Measurements from ENCODE around the gene ZNF219. TPM values are rescaled to one million over a fixed set of nuclear protein-coding genes. Genes with fewer than 3 reads are reported as not detected.

ZNF219 gene
- total RNA-seq (11.2 TPM), polyA plus RNA-seq (21.9 TPM)
- long read RNA-seq, donor 1: 0 reads
- long read RNA-seq, donor 2: 0 reads
- long read RNA-seq, donor 3, partial matches to known transcripts: 5 of 12 reads
- long read RNA-seq, donor 3, other reads (novel, unspliced or antisense): 0 of 12 reads
- long read RNA-seq, donor 4, partial matches to known transcripts: 0 of 5 reads
- long read RNA-seq, donor 4, other reads (novel, unspliced or antisense): 0 of 5 reads
- long read RNA-seq, donor 5, partial matches to known transcripts: 6 of 10 reads
- long read RNA-seq, donor 5, other reads (novel, unspliced or antisense): 0 of 10 reads
- long read RNA-seq, donor 6, partial matches to known transcripts: 0 of 2 reads
- long read RNA-seq, donor 6, other reads (novel, unspliced or antisense): 0 of 2 reads
- long read RNA-seq, donor 7, partial matches to known transcripts: 0 of 3 reads
- long read RNA-seq, donor 7, other reads (novel, unspliced or antisense): 0 of 3 reads
- long read RNA-seq, donor 8, partial matches to known transcripts: 8 of 11 reads
- long read RNA-seq, donor 8, other reads (novel, unspliced or antisense): 0 of 11 reads
- long read RNA-seq, donor 9: 0 reads
- long read RNA-seq, donor 10, partial matches to known transcripts: 5 of 9 reads
- long read RNA-seq, donor 10, other reads (novel, unspliced or antisense): 0 of 9 reads

DNA sequence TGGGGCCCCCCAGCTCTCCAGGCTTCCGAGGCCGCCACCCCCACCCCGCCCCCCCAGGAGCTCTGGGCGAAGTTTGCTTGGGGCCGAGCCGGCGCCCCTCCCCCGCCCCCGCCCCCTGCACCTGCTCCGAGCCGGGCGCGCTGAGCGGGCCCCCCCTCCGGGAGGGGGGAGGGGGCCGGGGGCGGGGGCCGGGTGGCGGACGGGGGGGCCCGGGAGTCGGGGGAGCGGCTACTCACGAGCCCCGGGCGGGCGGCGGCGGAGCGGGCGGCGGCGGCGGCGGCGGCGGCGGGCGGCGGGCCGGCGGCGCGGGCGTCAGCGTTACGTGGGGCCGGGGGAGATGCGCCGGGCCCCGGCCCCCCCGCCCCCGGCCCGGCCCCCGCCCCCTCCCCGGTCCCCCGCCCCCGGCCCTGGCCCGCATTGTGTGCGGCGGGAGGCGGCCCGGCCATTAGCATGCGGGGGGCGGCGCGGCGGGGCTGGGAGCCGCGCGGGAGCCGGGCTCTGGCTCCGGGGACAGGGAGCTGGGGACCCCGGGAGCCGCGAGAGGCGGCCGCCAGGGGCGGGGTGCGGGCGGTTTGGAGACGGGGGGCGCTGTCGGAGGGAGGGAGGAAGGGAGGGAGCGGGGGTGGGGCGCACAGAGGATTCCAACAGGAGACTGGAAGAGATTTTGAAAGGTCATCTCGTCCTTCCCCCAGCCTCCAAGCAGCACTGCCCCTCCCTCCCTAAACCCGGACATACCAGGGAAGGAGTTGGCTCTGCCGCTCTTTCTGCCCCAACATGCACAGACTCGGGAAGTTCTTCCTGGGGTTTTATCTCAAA, at the start of gene ZNF219:
ZNF219 (minus strand) TSS at position 580 of the 816 bp plus-strand sequence. CDS start 5,064 bp downstream, outside the sequence.
- Histone ChIP-seq H3K36me3 (ENCODE audit: control insufficient read depth in 2 of 2, insufficient read depth in 2 of 2, low read length in 1 of 2) (peaks cover 0 to 1% of the 10 kb centered on the region in 2 donors), H3K4me3 (ENCODE audit: low read length in 2 of 2) (peak within 1 kb of the TSS; percentile 67 to 75), H3K27ac (ENCODE audit: low read depth in 1 of 2, low read length in 1 of 2) (peak within 1 kb of the TSS; percentile 86 to 97), H3K9me3 (ENCODE audit: control insufficient read depth in 2 of 2, insufficient read depth in 1 of 2, low read length in 1 of 2) (peaks cover 0 to under 1% of the 10 kb centered on the region in 2 donors), H3K27me3 (ENCODE audit: control insufficient read depth in 2 of 2, insufficient read depth in 1 of 2, low read length in 1 of 2) (no peaks in the 10 kb centered on the region), H3K4me1 (ENCODE audit: control insufficient read depth in 2 of 2, insufficient read depth in 2 of 2, low read length in 2 of 2) (peaks cover 33 to 71% of the 10 kb centered on the region in 2 donors)
- 1% methylated on average over 88 of the region's 90 CpGs for WGBS
- DNase-seq (ENCODE audit: low read depth in 6 of 9, low spot score in 9 of 9): peak in 6 of 9 donors; percentile 48 to 88 (median 72)

DNA sequence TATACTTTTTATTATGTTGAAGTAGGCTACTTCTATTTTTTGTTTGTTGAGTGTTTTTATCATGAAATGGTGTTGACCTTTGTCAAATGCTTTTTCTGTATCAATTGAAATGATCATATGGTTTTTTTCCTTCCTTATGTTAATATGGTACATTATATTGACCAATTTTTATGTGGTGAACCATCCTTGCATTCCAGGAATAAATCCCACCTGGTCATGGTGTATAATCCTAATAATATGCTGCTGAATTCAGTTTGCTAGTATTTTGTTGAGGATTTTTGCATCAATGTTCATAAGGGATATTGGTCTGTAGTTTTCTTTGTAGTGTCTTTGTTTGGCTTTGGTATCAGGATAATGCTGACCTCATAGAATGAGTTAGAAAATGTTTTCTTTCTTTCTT, 47.0 kb upstream of the ZNF219 start:
- no peak overlapping the region for H3K27ac ChIP-seq (ENCODE audit: low read depth in 1 of 2, low read length in 1 of 2)
- H3K4me3 ChIP-seq (ENCODE audit: low read length in 2 of 2): no peak overlapping the region
- H3K9me3 ChIP-seq (ENCODE audit: control insufficient read depth in 2 of 2, insufficient read depth in 1 of 2, low read length in 1 of 2): peaks cover 0 to 3% of the 10 kb centered on the region in 2 donors
- no peaks in the 10 kb centered on the region for H3K36me3 ChIP-seq (ENCODE audit: control insufficient read depth in 2 of 2, insufficient read depth in 2 of 2, low read length in 1 of 2)
- no peaks in the 10 kb centered on the region for H3K4me1 ChIP-seq (ENCODE audit: control insufficient read depth in 2 of 2, insufficient read depth in 2 of 2, low read length in 2 of 2)
- DNase-seq (ENCODE audit: low read depth in 6 of 9, low spot score in 9 of 9): no peak
- no peaks in the 10 kb centered on the region for H3K27me3 ChIP-seq (ENCODE audit: control insufficient read depth in 2 of 2, insufficient read depth in 1 of 2, low read length in 1 of 2)

DNA sequence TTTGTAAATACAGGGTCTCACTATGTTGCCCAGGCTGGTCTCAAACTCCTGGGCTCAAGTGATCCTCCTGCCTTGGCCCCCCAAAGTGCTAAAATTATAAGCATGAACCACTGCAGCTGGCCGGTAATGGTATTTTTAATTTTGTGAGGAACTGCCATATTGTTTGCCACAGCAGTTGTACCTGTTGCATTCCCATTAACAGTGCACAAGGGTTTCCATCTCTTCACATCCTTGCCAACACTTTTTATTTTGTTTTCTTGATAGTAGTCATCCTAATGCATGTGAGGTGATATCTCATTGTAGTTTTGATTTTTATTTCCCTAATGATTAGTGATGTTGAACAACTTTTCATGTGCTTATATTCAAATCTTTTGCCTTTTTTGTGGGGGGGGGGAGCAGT, 43.9 kb upstream of the ZNF219 start:
- Histone ChIP-seq H3K4me3 (ENCODE audit: low read length in 2 of 2) (no peak overlapping the region), H3K9me3 (ENCODE audit: control insufficient read depth in 2 of 2, insufficient read depth in 1 of 2, low read length in 1 of 2) (peaks cover 0 to 3% of the 10 kb centered on the region in 2 donors), H3K4me1 (ENCODE audit: control insufficient read depth in 2 of 2, insufficient read depth in 2 of 2, low read length in 2 of 2) (no peaks in the 10 kb centered on the region), H3K27ac (ENCODE audit: low read depth in 1 of 2, low read length in 1 of 2) (no peak overlapping the region), H3K27me3 (ENCODE audit: control insufficient read depth in 2 of 2, insufficient read depth in 1 of 2, low read length in 1 of 2) (no peaks in the 10 kb centered on the region), H3K36me3 (ENCODE audit: control insufficient read depth in 2 of 2, insufficient read depth in 2 of 2, low read length in 1 of 2) (no peaks in the 10 kb centered on the region)
- DNase-seq (ENCODE audit: low read depth in 6 of 9, low spot score in 9 of 9): no peak
- 98% methylated on average over 1 of the region's 1 CpG for WGBS

DNA sequence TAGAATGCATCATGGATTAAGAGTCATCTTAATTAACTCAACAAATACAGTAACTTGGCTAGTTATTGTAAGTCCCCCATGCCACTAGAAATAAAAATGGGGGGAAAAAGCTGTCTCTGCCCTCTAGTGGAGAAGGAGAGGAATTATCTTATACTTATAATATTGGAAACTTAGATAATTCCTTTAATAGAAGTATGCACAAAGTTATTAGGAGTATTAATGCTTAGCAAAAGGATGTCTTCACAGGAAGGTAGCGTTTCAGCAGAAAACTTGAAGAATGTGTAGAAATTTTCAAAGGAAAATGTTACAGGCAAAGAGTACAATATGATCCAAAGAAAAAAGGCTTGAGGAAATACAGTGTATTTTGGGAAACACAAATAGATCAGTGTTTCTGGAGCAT, 37.6 kb upstream of the ZNF219 start:
- H3K36me3 ChIP-seq (ENCODE audit: control insufficient read depth in 2 of 2, insufficient read depth in 2 of 2, low read length in 1 of 2): no peaks in the 10 kb centered on the region
- no peak overlapping the region for H3K4me3 ChIP-seq (ENCODE audit: low read length in 2 of 2)
- 24% methylated on average over 1 of the region's 1 CpG for WGBS
- H3K4me1 ChIP-seq (ENCODE audit: control insufficient read depth in 2 of 2, insufficient read depth in 2 of 2, low read length in 2 of 2): no peaks in the 10 kb centered on the region
- DNase-seq (ENCODE audit: low read depth in 6 of 9, low spot score in 9 of 9): peak in 1 of 9 donors; percentile 7
- no peaks in the 10 kb centered on the region for H3K9me3 ChIP-seq (ENCODE audit: control insufficient read depth in 2 of 2, insufficient read depth in 1 of 2, low read length in 1 of 2)
- H3K27ac ChIP-seq (ENCODE audit: low read depth in 1 of 2, low read length in 1 of 2): no peak overlapping the region
- H3K27me3 ChIP-seq (ENCODE audit: control insufficient read depth in 2 of 2, insufficient read depth in 1 of 2, low read length in 1 of 2): no peaks in the 10 kb centered on the region

DNA sequence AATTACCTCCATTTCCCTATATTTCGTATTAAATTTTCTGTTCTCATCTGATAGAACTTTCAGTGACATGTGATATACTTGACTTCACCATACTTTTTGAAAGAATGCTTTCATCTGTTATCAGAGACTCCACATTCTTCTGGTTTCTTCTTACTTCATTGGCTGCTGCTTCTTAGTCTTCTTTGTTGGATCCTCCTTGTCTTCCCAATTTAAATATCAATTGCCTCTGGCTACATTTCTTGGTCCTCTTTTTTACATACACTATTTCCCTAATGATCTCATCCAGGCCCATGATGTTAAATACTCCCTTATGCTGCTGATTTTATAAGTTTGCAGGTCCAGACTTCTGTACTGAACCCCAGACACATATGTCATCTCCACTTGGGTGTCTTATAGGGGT, 35.4 kb upstream of the ZNF219 start:
- DNase-seq (ENCODE audit: low read depth in 6 of 9, low spot score in 9 of 9): no peak
- no peaks in the 10 kb centered on the region for H3K4me1 ChIP-seq (ENCODE audit: control insufficient read depth in 2 of 2, insufficient read depth in 2 of 2, low read length in 2 of 2)
- no peak overlapping the region for H3K4me3 ChIP-seq (ENCODE audit: low read length in 2 of 2)
- WGBS: 93% methylated on average over 1 of the region's 1 CpG
- no peaks in the 10 kb centered on the region for H3K27me3 ChIP-seq (ENCODE audit: control insufficient read depth in 2 of 2, insufficient read depth in 1 of 2, low read length in 1 of 2)
- H3K36me3 ChIP-seq (ENCODE audit: control insufficient read depth in 2 of 2, insufficient read depth in 2 of 2, low read length in 1 of 2): no peaks in the 10 kb centered on the region
- H3K9me3 ChIP-seq (ENCODE audit: control insufficient read depth in 2 of 2, insufficient read depth in 1 of 2, low read length in 1 of 2): no peaks in the 10 kb centered on the region
- H3K27ac ChIP-seq (ENCODE audit: low read depth in 1 of 2, low read length in 1 of 2): no peak overlapping the region

DNA sequence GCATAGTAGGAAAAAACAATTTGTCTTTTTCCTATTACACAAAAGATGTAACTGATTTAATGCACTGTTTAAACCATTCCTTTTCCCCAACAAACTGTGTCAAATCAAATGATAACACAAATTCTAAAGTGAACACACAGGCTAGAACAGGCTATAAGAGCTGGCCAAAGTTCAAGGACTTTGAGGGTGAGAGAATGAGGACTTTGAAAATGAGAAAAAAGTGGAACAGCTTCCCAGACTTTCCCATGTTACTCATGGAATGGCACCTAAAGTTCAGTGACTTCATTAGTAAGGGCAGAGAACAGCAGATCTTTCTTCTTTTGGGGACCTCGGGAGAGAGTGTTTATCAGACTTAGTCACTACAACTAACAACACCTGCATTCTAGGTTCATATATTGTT, 25.0 kb upstream of the ZNF219 start:
- H3K27ac ChIP-seq (ENCODE audit: low read depth in 1 of 2, low read length in 1 of 2): no peak overlapping the region
- WGBS: 96% methylated on average over 1 of the region's 1 CpG
- H3K4me3 ChIP-seq (ENCODE audit: low read length in 2 of 2): no peak overlapping the region
- no peaks in the 10 kb centered on the region for H3K36me3 ChIP-seq (ENCODE audit: control insufficient read depth in 2 of 2, insufficient read depth in 2 of 2, low read length in 1 of 2)
- no peaks in the 10 kb centered on the region for H3K27me3 ChIP-seq (ENCODE audit: control insufficient read depth in 2 of 2, insufficient read depth in 1 of 2, low read length in 1 of 2)
- DNase-seq (ENCODE audit: low read depth in 6 of 9, low spot score in 9 of 9): no peak
- H3K9me3 ChIP-seq (ENCODE audit: control insufficient read depth in 2 of 2, insufficient read depth in 1 of 2, low read length in 1 of 2): no peaks in the 10 kb centered on the region
- no peaks in the 10 kb centered on the region for H3K4me1 ChIP-seq (ENCODE audit: control insufficient read depth in 2 of 2, insufficient read depth in 2 of 2, low read length in 2 of 2)

DNA sequence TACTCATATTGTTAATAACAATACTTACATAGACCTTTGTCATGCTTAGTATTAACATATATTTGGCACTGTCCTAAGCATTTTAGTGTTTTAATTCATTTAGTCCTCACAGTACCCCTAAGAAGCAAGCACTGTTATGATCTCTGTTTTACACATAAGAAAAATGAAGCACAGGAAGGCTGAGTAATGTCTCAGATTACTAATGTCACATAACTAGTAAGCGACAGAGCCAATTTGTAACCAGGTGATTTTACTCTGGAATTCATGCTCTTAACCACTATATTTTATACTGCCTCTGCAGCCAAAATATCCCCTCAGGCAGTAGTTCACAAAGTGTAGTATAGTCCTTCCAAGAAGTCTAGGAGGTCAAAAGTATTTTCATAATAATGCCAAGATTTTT, 22.7 kb upstream of the ZNF219 start:
- Histone ChIP-seq H3K9me3 (ENCODE audit: control insufficient read depth in 2 of 2, insufficient read depth in 1 of 2, low read length in 1 of 2) (no peaks in the 10 kb centered on the region), H3K4me3 (ENCODE audit: low read length in 2 of 2) (no peak overlapping the region), H3K27ac (ENCODE audit: low read depth in 1 of 2, low read length in 1 of 2) (no peak overlapping the region), H3K27me3 (ENCODE audit: control insufficient read depth in 2 of 2, insufficient read depth in 1 of 2, low read length in 1 of 2) (no peaks in the 10 kb centered on the region), H3K4me1 (ENCODE audit: control insufficient read depth in 2 of 2, insufficient read depth in 2 of 2, low read length in 2 of 2) (no peaks in the 10 kb centered on the region), H3K36me3 (ENCODE audit: control insufficient read depth in 2 of 2, insufficient read depth in 2 of 2, low read length in 1 of 2) (no peaks in the 10 kb centered on the region)
- no peak for DNase-seq (ENCODE audit: low read depth in 6 of 9, low spot score in 9 of 9)
- 92% methylated on average over 1 of the region's 1 CpG for WGBS

DNA sequence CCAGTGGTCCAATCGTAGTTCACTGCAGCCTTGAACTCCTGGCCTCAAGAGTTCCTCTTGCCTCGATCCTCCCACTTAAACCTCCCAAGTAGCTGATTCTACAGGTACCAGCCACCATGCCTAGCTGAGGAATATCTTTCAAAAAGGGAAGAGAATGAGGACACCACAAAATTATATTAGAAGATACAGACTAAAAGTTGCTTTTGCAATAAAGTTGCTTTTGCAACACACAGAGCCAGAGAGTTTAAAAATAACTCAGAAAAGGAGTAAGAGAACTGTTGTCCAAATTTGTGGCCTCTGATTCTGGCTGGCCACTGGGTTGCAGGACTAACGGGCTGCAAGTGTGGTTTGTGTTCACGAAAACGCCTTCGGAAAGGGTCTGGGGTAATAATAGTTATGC, 22.2 kb upstream of the ZNF219 start:
- Histone ChIP-seq H3K9me3 (ENCODE audit: control insufficient read depth in 2 of 2, insufficient read depth in 1 of 2, low read length in 1 of 2) (no peaks in the 10 kb centered on the region), H3K27me3 (ENCODE audit: control insufficient read depth in 2 of 2, insufficient read depth in 1 of 2, low read length in 1 of 2) (no peaks in the 10 kb centered on the region), H3K36me3 (ENCODE audit: control insufficient read depth in 2 of 2, insufficient read depth in 2 of 2, low read length in 1 of 2) (no peaks in the 10 kb centered on the region), H3K4me3 (ENCODE audit: low read length in 2 of 2) (no peak overlapping the region), H3K27ac (ENCODE audit: low read depth in 1 of 2, low read length in 1 of 2) (no peak overlapping the region), H3K4me1 (ENCODE audit: control insufficient read depth in 2 of 2, insufficient read depth in 2 of 2, low read length in 2 of 2) (no peaks in the 10 kb centered on the region)
- DNase-seq (ENCODE audit: low read depth in 6 of 9, low spot score in 9 of 9): no peak
- 87% methylated on average over 6 of the region's 6 CpGs for WGBS

DNA sequence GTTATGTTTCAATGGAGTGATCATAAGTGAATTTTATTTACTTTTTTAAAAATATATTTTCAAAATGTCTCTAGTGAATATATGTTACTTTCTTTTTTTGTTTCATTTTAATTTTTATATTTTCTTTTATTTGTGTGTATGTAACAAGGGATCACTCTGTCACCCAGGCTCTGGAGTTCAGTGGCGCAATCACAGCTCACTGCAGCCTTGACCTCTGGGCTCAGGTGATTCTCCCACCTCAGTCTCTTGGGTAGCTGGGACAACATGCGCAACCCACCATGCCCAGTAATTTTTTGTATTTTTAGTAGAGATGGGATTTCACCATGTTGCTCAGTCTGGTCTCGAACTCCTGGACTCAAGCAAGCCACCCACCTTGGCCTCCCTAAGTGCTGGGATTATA, 20.5 kb upstream of the ZNF219 start:
- Histone ChIP-seq H3K9me3 (ENCODE audit: control insufficient read depth in 2 of 2, insufficient read depth in 1 of 2, low read length in 1 of 2) (no peaks in the 10 kb centered on the region), H3K36me3 (ENCODE audit: control insufficient read depth in 2 of 2, insufficient read depth in 2 of 2, low read length in 1 of 2) (no peaks in the 10 kb centered on the region), H3K4me3 (ENCODE audit: low read length in 2 of 2) (no peak overlapping the region), H3K27me3 (ENCODE audit: control insufficient read depth in 2 of 2, insufficient read depth in 1 of 2, low read length in 1 of 2) (no peaks in the 10 kb centered on the region), H3K27ac (ENCODE audit: low read depth in 1 of 2, low read length in 1 of 2) (no peak overlapping the region), H3K4me1 (ENCODE audit: control insufficient read depth in 2 of 2, insufficient read depth in 2 of 2, low read length in 2 of 2) (no peaks in the 10 kb centered on the region)
- WGBS: 98% methylated on average over 3 of the region's 3 CpGs
- DNase-seq (ENCODE audit: low read depth in 6 of 9, low spot score in 9 of 9): no peak

Measured in thymus (tissue), 14 donors.